KOPT-K1 (cell line): ENCODE data around the gene ALDOA.
"Not testable (repeated sequence)": the region's sequence is repeated elsewhere in the genome, so short reads cannot be mapped to it uniquely, and the experiment has no call there.

Source experiments
- H3K27ac ChIP-seq: fragments of 200-600 bp; sonication (generic); 2 replicates; pipeline ENCODE4 v1.5.1; 2016; ENCODE audit warnings: antibody characterized with exemption, mild to moderate bottlenecking, low read depth, low read length; ENCODE audit not compliant: poor library complexity, severe bottlenecking
- H3K36me3 ChIP-seq: fragments of 200-600 bp; sonication (generic); 2 replicates; pipeline ENCODE4 v1.5.1; 2017; ENCODE audit warnings: antibody characterized with exemption, mild to moderate bottlenecking, low read length, moderate library complexity; ENCODE audit not compliant: insufficient read depth
- H3K9me3 ChIP-seq: fragments of 200-600 bp; sonication (generic); 2 replicates; pipeline ENCODE4 v1.5.1; 2017; ENCODE audit warnings: antibody characterized with exemption, low read length, mild to moderate bottlenecking; ENCODE audit not compliant: insufficient read depth, poor library complexity, severe bottlenecking

ALDOA gene

GRCh38 chr16:30108059-30108850, 42.7 kb downstream of the ALDOA start:
- H3K9me3 ChIP-seq, result no peaks in the 10 kb centered on the region
- H3K27ac ChIP-seq, result no peak overlapping the region
- H3K36me3 ChIP-seq, result peaks cover 67% of the 10 kb centered on the region

- Histone ChIP-seq H3K9me3 (no peaks in the 10 kb centered on the region), H3K36me3 (peaks cover 65% of the 10 kb centered on the region), H3K27ac (no peak overlapping the region)
Observed at GRCh38 chr16:30110661-30111060, 45.1 kb downstream of the ALDOA start.

GRCh38 chr16:30112197-30113030, 46.9 kb downstream of the ALDOA start:
- Histone ChIP-seq H3K9me3 (no peaks in the 10 kb centered on the region), H3K27ac (no peak overlapping the region), H3K36me3 (peaks cover 72% of the 10 kb centered on the region)

GRCh38 chr16:30113031-30113710, 47.6 kb downstream of the ALDOA start, which contains the start of gene GDPD3:
Gene GDPD3 (minus strand): TSS chr16:30113537. CDS start chr16:30113478, 59 bp downstream.
- Histone ChIP-seq H3K9me3 (no peaks in the 10 kb centered on the region), H3K27ac (no peak within 1 kb of the TSS), H3K36me3 (peaks cover 72% of the 10 kb centered on the region)

- Histone ChIP-seq H3K36me3 (peaks cover 70% of the 10 kb centered on the region), H3K9me3 (no peaks in the 10 kb centered on the region), H3K27ac (no peak overlapping the region)
Observed at GRCh38 chr16:30113711-30114333, 48.3 kb downstream of the ALDOA start.

- Histone ChIP-seq H3K9me3 (no peaks in the 10 kb centered on the region), H3K27ac (no peak overlapping the region), H3K36me3 (peaks cover 74% of the 10 kb centered on the region)
Observed at GRCh38 chr16:30114411-30114810, 48.9 kb downstream of the ALDOA start.

GRCh38 chr16:30114833-30115232, 49.3 kb downstream of the ALDOA start:
- H3K36me3 ChIP-seq, result peaks cover 74% of the 10 kb centered on the region
- H3K9me3 ChIP-seq, H3K27ac ChIP-seq: not testable (repeated sequence)

- Histone ChIP-seq H3K36me3 (peaks cover 73% of the 10 kb centered on the region), H3K27ac (no peak overlapping the region), H3K9me3 (no peaks in the 10 kb centered on the region)
Observed at GRCh38 chr16:30115238-30115637, 49.7 kb downstream of the ALDOA start.

- peaks cover 64% of the 10 kb centered on the region for H3K36me3 ChIP-seq
Observed at GRCh38 chr16:30116291-30117207, 51.0 kb downstream of the ALDOA start.

GRCh38 chr16:30117768-30118167, 52.2 kb downstream of the ALDOA start:
- no peak overlapping the region for H3K27ac ChIP-seq
- no peaks in the 10 kb centered on the region for H3K9me3 ChIP-seq
- peaks cover 54% of the 10 kb centered on the region for H3K36me3 ChIP-seq

More at GRCh38 chr16:30116291-30117207, 51.0 kb downstream of the ALDOA start:
- H3K9me3 ChIP-seq, result no peaks in the 10 kb centered on the region
- H3K27ac ChIP-seq, result no peak overlapping the region

GRCh38 chr16:30119428-30119827, 53.9 kb downstream of the ALDOA start:
- Histone ChIP-seq H3K36me3 (peaks cover 45% of the 10 kb centered on the region), H3K27ac (no peak overlapping the region), H3K9me3 (no peaks in the 10 kb centered on the region)
